Measurements from ENCODE around the gene CRKL. TPM values are rescaled to one million over a fixed set of nuclear protein-coding genes. Genes with fewer than 3 reads are reported as not detected.

The CRKL gene
- total RNA-seq, 1 experiment from 2014 or later, result 106 TPM

- Histone ChIP-seq H3K23me2 (ENCODE audit: insufficient read length, low read depth, low read length, poor library complexity, severe bottlenecking) (no peaks in the 10 kb centered on the region), H3K23ac (ENCODE audit: insufficient read length, low read depth, low read length) (no peak overlapping the region), H4K91ac (ENCODE audit: insufficient read length, low read depth, low read length) (no peak overlapping the region), H2BK120ac (ENCODE audit: low read depth, low read length, poor library complexity, severe bottlenecking) (no peak overlapping the region), H3K4me2 (ENCODE audit: insufficient read depth, insufficient read length, low read length) (no peak overlapping the region), H3K4ac (ENCODE audit: low read depth, low read length) (no peak overlapping the region), H3K56ac (ENCODE audit: insufficient read length, low read depth, low read length) (no peak overlapping the region), H2AK5ac (ENCODE audit: insufficient read length, low read length) (no peak overlapping the region), H4K20me1 (ENCODE audit: control insufficient read depth, insufficient read depth, insufficient read length) (no peaks in the 10 kb centered on the region), H3K27ac (ENCODE audit: insufficient read length, low read depth, low read length) (no peak overlapping the region), H2BK5ac (ENCODE audit: insufficient read length, low read length) (no peak overlapping the region), H3K14ac (ENCODE audit: insufficient read depth, low read length) (no peak overlapping the region), H3K79me1 (ENCODE audit: insufficient read depth, low read depth, low read length, poor library complexity, severe bottlenecking) (peaks cover 7% of the 10 kb centered on the region), H3K79me2 (ENCODE audit: insufficient read depth, low read length) (peaks cover 11% of the 10 kb centered on the region; the same call in 1 of the 2 replicates), H2BK15ac (ENCODE audit: low read depth, low read length) (no peak overlapping the region), H3K27me3 (ENCODE audit: insufficient read depth, low read length) (no peaks in the 10 kb centered on the region), H2BK12ac (ENCODE audit: insufficient read length, low read depth, low read length) (no peak overlapping the region), H3K4me1 (ENCODE audit: insufficient read depth, low read length) (no peaks in the 10 kb centered on the region), H2BK20ac (ENCODE audit: low read depth, low read length, poor library complexity, severe bottlenecking) (no peak overlapping the region), H3T11ph (ENCODE audit: low read length) (no peak overlapping the region), H3K9me3 (ENCODE audit: control insufficient read depth, low read depth, low read length) (no peaks in the 10 kb centered on the region), H3K9ac (ENCODE audit: extremely low read depth, insufficient read length, low read length) (no peak overlapping the region), H4K8ac (replicated peaks; ENCODE audit: insufficient read length, low read depth, low read length) (no peak overlapping the region), H3K18ac (ENCODE audit: insufficient read length, low read depth, low read length) (no peak overlapping the region), H2AFZ (ENCODE audit: low read length) (no peak overlapping the region), H4K5ac (ENCODE audit: insufficient read length, low read depth, low read length) (no peak overlapping the region)
- H3K27ac Mint-ChIP-seq, result peak overlapping the region in 1 of 3 experiments; percentile 36; a peak in 1 of 7 replicates
- H3K36me3 Mint-ChIP-seq (ENCODE audit: insufficient read depth in 1 of 3, low read depth in 3 of 3), result peaks cover 23 to 57% (median 57%) of the 10 kb centered on the region in 3 experiments; a peak in 6 of 7 replicates
- no peaks in the 10 kb centered on the region for H3K9me3 Mint-ChIP-seq
- no peak overlapping the region for H3K4me3 Mint-ChIP-seq
- TF ChIP-seq CTCF (conservative IDR thresholded peaks at IDR 0.05), result no peak
- peaks cover under 1% of the 10 kb centered on the region; the same call in 1 of the 2 replicates for H3K27me3 Mint-ChIP-seq (ENCODE audit: low read depth)
- peaks cover 6 to 13% of the 10 kb centered on the region in 2 experiments for H3K4me1 Mint-ChIP-seq
- no CpG with 5 or more reads among the region's 10 CpGs for WGBS (ENCODE audit: extremely low coverage, insufficient read length, low lambda C conversion rate)
- DNase-seq, result no peak
Observed at GRCh38 chr22:20951151-20951931, 34.1 kb downstream of the CRKL start.
